Muscle of arm (tissue), 12 donors: ENCODE measurements around the gene MTHFD2. TPM values are rescaled to one million over a fixed set of nuclear protein-coding genes. Genes with fewer than 3 reads are reported as not detected.
A peak's percentile ranks its signal among the peaks of the same experiment; 100 is the strongest.
"Not testable (repeated sequence)": the region's sequence is repeated elsewhere in the genome, so short reads cannot be mapped to it uniquely, and the experiment has no call there.

ENCODE experiments used
- DNase-seq: peaks from one replicate; pipeline ENCODE4 v3.0.0-alpha.2; 2013
- polyA plus RNA-seq, 12 donors: library from polyadenylated mRNA; unstranded; fragments of 120-200 nt; gene quantifications; one replicate each; pipeline ENCODE4 v1.2.1, GENCODE V29; 2013; ENCODE audit not compliant: insufficient read length in 12 of 12

Gene MTHFD2
- polyA plus RNA-seq, 12 donors: 17.3 to 40.7 (median 27.4) TPM; not detected in 1

DNA sequence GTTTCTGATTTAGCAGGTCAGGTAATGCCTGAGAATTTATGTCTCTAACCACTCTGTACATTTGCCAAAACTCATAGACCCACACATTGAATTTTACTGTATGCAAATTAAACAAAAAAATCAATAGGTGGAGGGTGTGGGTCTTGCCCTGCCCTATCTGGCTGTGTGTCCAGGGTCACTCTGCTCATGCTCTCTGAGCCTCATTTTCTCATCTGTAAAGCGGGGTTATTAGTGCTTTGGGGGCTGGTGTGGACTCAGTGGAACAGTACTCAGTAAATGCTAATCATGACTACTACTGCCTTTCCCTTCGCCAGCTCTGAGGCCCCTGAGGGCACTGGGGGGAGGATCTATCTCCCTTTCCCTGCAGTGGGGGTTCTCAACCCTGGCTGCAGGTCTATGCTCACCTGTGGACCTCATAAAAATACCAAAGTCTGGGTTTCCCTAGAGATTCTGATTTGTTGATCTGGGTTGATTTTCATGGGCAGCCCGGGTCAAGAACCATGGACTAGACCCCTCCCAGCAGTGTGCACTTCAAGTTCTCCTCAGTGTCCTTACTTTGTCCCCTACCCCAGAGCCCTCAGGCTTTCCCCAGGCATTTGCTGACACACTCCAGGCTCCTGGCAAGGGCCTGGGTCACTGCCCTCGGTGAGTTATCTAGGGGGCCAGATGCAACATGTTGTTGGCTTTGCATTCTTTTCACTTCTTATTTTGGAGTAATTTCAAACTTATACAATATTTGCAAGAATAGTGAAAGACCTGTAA is 27.5 kb downstream of the MTHFD2 start:
- no peak for DNase-seq

DNA sequence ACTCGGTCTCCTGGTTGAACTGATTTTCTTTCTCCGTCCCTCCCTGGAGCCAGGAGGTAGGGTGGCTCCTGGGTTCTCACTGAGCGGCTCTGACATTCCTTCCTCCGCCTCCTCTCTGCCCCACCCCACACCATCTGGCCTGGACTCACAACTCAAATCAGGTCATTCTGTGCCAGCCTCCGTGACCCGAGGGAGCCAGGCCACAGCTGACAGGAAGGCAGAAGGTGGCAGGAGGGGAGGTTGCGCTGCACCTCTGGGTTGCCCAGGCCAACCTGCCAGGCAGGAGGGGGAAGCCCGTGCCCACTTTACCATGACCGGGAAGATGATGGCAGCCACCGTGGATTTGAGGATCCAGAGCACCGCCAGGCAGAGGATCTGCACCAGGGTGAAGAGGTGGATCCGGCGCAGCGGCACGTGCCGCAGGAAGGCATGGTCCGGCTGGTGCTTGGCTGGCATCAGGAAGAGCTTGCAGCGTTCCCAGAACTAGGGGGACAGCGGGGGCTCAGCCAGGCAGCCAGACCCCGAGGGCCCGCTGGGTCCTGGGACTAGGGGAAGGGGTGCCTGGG is 28.3 kb downstream of the MTHFD2 start:
- no peak for DNase-seq

DNA sequence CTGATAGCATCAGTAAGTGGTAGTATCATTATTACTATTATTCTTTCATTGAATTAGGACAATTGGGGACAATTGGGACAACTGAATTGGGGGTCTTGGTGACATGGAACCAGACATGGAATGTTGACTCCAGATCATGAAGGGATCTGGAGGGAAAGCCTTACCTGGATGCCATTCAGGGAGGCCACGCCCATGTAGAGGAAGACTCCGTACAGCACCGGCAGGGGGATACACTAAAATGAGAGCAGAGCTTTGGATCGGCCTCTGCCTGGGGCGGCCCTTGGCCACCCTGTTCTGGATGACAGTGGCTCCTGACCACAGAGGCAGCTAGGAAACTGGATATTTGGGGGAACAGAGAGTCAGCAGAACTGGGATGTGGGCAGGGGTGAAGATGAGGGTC is 29.2 kb downstream of the MTHFD2 start:
- no peak for DNase-seq

DNA sequence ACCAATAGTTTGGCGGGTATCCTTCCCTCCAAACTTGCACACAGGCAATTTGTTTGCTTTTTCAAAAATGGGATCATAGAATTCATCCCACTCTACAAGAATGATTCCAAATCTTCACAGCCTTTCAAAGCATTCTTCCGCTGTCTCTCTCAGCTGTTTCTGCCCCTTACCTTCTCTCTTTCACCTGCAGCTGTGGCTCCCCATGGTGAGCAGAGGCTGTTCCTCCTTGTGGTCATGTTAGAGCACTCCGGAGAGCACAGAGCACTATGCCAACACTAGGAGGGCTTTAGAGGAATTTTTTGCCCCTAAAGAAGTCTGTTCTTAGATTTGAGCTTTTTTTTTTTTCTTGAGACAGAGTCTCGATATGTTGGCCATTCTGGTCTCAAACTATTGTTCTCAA is 30.4 kb downstream of the MTHFD2 start:
- no peak for DNase-seq

DNA sequence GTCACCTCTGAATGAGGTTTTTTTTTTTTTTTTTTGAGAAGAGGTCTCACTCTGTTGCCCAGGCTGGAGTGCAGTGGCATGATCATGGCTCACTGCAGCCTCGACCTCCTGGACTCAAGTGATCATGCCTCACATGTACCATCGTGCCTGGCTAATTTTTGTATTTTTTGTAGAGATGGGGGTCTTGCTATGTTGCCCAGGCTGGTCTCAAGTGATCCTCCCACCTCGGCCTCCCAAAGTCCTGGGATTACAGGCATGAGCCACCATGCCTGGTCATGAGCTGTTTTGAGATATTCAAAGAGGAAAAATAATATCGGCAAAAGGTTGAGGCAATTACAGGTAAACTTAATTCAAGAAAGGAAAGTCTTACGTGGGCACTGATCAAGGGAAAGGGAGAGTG is 31.4 kb downstream of the MTHFD2 start:
- not testable (repeated sequence) for DNase-seq

DNA sequence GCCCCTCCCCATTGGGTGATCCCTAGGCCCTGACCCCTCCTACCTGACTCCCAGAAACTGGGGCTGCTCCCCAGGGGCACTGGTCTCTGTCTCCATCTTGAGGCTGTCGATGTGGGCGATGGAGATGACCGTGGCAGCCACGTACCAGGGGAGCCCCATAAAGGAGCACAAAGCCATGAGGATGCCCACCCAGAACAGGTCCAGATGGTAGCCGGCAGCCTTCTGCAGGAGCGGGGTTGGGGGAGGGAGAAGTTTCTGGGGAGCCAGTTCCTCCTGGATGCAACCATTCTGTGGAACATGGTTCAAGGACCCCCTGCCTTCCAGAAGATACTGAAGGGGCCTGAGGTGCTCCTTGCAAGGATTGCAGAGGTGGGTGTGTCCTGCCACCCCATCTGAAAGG is 34.0 kb downstream of the MTHFD2 start:
- DNase-seq: no peak

DNA sequence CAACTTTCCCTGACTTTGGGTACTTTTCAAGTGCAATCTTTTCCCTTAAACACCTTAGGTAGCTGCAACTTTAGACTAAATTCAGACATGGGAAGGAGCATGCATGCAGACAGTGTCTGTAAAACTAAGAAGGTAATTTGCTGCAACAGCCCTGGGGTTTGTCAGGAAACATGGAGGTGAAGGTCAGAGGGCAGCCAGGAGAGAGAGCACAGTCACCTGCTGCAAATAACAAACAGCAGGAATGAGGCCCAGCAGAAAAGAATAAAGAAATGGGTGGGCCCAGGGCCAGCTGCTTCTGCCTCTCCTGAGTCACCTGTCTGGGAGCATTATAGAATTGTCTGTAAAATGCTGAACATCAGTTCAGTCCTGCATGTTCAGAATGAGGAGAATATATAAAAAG is 35.2 kb downstream of the MTHFD2 start:
- no peak for DNase-seq

DNA sequence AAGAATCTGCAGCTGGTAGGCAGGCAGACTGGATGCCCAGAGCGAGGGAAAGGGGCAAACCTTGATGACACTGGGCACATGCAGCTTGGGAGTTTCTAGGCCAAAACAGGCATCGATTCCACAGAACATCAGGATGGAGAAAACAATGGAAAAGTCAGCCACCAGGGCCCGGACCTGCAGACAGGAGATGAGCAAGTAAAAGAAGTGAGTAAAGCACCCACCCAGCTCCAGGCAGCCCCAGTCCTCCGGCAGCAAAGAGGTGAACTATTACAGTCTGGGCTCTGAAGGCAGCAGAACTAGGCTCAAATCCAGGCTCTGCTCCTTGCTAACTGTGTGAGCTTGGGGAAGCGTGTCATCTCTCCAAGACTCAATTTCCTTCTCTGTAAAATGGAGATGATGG is 36.6 kb downstream of the MTHFD2 start:
- DNase-seq: no peak

DNA sequence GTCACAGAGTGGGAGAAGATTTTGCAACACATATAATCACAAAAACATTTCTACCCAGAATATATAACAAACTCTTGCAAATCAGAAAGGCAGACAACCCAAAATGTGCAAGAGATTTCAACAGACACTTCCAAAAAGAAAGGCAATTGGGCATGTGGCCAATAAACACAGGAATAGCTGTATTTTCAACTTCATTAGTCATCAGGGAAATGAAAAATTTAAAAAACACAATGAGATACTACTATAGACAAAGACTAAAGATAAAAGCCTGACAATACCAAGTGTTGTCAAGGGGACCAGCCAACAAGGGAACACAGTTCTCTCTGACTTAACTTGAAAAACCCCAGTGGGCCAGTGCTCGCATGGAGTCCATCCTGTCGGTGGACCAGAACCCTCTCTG is 40.5 kb downstream of the MTHFD2 start:
- DNase-seq: no peak

DNA sequence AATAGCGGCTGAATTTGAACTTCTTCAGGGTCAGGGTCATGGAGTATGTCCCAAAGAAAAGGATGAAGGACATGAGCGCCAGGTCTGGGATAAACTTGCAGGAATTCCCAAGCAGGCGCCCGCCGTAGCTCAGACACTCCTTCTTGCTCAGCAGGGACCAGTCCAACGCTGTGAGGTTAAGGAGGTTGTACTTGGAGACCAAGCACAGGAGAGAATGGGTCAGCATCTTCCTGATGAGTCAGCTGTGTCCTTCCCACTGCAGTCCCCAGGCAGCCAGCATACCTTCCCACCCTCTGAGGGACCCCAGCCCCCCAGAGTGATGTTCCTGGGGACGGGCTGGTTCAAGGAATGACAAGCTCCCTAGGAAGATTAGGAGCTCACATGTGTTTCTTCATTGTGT is 40.9 kb downstream of the MTHFD2 start:
- DNase-seq: no peak

DNA sequence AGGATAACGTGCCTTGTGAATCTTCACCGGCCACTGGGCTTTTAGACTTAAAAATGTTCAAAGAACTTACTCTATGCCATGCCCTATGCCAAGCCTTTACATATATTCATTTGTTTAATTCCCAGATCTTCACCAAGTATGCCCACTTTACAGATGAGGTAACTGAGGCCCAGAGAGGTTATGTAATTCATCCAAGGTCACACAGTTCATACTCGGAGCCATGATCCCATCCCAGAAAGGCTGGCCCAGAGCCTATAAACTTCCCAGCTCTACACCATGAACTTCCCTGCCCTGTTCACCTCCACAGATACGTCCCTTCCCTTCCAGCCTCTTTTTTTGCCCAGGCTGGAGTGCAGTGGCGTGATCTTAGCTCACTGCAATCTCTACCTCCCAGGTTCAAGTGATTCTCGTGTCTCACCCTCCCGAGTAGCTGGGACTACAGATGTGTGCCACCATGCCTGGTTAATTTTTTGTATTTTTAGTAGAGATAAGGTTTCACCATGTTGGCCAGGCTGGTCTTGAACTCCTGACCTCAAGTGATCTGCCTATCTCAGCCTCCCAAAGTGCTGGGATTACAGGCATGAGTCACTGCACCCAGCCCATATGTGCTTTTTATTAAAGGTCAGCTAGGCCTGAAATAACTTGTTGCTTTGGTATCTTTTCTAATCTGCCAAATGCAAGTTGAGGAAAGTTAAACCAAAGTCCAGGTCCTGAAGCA is 44.1 kb downstream of the MTHFD2 start:
- DNase-seq: no peak

DNA sequence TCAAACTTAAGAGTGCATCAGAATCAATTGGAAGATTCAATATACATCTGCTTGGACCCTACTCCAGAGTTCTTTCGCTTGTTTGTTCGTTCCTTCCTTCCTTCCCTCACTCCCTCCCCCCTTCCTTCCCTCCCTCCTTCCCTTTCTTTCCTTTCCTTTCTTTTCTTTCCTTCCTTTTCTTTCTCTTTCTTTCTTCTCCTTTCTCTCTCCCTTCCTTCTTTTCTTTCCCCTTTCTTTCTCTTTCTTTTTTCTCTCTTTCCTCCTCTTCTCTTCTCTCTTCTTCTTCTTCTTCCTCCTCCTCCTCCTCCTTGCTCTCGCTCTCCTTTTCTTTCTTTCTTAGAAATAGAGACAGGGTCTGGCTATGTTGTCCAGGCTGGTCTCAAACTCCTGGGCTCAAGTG is 45.9 kb downstream of the MTHFD2 start:
- no peak for DNase-seq

DNA sequence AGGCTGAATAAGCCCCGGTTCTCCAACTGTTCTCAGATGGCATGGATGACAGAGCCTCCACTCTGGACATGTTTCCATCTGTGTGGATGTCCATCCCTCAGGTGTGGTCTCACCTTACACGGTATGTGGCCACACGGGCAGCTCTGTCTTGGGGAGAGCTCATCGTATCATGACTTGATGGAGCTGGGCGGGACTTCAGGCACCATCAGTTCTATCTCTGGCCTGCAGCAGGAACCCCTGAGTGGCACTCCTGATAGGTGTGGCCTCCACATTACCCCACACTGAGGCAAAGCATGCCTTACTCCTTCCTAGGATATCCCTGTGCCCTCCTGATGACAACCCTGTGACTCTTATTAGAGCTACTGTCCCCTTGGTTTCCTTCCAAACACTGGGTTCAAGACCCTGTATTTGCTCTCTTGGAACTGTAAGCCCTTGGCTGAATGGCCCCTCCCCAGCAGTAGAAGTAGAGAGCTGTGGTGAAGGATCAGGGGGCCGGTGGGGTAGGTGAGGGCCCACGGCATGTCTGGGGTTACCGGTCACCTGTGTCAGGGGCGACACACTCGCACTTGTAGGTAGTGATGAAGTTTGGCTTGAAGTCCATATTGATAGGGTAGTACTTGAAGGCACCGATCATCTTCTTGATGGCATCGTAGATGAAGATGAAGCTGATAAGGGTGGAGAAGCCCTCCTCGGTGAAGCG is 48.2 kb downstream of the MTHFD2 start:
- DNase-seq: no peak

DNA sequence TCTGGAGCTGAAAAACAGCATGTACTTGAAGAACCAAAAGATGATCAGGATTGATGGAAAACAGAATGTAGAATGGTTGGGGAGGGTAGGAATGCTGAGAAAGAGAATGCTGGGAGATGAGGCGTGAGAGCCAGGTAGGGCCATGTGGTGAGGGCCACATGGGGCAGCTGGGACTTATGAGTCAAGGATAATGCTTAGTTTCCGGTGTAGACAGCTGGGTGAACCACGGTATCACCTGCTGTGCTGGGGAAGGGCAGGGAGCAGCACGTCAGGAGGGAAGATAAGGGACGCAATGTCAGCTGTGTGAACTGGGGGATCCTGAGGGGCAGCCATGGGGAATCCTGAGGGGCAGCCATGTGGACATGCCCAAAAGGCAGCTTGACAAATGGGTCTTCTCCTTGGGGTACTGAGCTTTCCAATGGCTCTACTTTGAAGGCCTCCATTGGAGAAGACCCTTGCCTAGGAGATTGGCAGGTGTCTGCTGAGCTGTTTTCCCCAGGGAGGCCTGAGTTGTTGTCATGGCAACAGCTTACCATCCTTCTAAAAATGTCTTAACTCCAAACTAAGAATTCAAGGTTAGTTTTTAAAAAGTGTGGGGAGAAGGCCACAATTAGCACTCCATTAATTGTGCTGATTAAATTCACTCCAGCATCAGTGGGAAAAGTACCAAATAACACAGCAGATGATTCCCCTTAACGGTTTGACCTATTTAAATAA is 51.1 kb downstream of the MTHFD2 start:
- no peak for DNase-seq

DNA sequence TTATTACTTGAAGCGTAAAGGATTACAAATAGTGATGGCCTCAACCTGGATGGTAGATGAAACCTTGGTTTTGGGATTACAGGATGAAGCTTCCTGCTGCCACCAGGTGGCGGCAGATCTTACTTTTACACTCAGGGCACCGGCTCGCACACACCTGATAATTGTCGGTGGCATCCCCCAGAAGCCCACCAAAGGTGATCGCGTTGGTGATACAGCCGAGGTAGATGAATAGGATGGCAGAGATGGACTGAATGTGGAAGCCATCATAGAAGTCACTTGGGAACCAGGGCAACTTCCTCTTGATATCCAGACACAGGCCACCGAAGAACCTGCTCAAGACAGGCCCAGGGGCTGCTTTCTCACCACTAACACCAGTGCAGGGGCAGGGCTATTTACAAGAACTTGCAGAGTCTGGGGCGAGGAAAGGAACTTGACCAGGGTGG is 51.8 kb downstream of the MTHFD2 start:
- peak; percentile 51 for DNase-seq

DNA sequence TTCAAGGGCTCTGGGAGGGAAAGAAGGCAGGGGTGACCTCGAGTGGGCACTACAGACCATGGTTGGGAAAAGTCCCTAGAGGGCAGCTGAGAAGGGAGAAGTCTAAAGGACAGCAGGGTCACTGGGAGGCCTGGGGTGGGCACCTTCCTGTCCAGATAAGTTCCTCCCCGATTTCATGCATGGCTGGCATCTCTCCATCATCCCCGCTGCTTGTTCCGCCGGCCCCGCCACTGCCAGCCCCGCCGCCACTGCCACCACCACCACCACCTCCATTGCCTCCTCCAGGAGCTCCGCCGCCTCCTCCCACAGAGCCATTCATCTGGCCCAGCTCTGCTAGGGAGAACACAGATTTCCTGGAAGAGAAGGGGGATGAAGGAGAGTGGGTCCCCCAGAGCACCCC is 53.6 kb downstream of the MTHFD2 start:
- no peak for DNase-seq

DNA sequence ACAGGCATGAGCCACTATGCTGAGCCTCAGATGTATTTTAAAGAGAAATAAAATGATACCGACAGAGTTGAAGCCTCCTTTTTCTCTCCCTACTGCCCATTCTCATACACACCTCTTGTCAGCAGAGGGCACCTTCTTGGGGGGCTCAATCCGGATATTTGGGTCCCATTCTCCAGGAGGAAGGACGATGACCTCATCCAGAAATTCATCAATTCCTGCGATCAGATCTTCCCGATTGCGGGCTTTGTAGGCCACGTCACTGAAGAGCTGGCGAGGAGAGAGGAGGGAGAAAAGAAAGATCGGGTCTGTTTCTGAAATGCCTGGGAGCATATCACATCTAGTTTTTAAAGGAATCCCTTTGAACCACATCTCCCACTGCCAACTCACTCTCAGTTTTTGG is 54.4 kb downstream of the MTHFD2 start:
- peak; percentile 23 for DNase-seq

DNA sequence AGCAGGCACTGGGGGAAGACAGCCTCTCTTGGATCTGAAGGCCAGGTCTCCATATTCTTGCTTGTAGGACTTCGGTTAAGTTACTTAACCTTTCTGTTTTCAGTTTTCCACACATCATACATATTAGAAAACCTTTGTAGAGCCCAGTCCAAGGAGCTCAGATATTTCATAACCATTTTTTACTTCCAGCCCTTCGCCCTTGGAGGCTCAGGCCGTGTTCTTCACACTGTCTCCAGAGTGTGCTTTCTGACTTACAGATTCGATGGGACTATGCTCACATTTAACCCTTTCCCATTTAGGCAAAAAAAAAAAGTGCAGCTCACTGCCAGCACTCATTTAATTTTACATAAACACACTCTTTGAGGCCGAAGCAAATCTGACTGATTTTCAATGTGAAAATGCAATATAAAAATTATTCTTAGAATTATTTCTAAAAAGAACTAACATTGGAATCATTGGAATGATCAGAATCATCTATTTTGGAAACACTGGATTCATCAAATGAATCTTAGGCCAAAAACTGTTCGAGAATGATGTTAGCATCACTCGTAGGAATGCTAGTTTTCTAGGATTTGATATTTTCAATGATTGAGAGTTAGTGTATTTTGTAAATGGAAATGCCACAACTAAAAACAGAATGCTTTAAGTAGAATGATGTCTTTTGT is 55.0 kb downstream of the MTHFD2 start:
- DNase-seq: peak; percentile 28

DNA sequence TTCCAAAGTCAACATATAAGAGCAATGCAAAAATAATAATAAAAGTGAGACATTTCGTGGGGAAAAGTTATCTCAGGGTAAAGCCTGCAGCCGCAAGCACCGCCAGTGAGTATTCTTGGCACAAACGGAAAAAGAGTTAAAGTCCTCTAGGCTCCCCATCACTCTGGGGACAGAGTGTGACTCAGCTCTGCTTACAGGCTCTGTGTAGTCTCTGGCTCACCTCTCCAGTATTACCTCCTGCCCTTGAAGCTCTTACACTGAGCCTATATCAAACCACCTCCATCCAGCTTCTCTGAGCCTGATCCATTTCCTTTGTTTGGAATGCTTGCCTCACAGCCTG is 55.5 kb downstream of the MTHFD2 start:
- peak; percentile 49 for DNase-seq

DNA sequence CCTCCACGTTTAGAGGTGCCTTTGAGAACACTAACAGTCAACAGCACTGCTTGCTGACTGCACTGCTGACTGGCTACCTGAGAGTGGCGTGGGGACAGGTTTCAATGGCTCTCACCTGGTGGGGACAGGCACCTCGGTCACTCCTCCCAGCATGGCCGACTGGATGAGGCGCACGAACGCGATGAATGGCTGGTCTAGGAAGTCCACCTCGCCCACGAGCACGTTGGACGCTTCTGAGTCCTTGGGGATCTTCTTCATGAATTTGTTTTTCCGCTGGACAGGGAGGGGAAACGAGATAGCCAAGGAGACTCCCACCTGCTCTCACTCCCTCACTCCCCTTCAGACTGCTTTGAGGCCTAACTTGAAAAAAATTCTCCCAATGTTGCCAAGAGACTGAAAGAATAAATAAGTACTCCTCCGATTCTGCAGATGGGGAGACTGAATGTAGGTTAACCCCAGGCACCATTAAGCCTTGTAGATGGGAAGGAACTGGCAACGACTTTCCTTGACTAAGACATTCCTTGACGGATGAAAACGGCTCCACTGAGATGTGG is 57.3 kb downstream of the MTHFD2 start:
- DNase-seq: no peak

DNA sequence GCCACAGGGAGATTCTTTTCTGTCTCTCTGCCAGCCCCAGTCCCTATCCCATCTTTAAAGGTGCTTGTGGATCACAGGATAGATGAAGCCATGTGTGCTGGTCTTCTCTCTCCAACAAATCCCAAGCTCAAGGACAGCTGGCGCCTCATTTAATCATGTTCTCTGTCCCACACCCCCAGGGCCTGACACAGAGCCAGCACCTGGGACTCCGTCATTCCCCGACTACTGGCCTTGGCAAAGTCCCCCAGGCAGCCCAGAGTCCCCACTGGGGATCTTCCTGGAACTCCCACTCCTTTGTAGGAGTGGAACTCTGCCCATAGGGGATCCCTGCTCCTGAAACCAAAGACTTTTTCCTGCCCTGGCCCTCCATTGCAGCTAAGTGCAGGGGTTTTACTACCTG is 60.8 kb downstream of the MTHFD2 start:
- DNase-seq: no peak
